COR-L47 (cell line): Measurements from ENCODE around the gene KCNG4.
A peak's percentile ranks its signal among the peaks of the same experiment; 100 is the strongest.

Experiments
- DNase-seq: peaks from one replicate; lab custom pipeline; 2025; lab: John Stamatoyannopoulos, UW

KCNG4 gene

GRCh38 chr16:84239909-84240308, at the start of gene KCNG4:
KCNG4 (minus strand) TSS chr16:84240012; CDS start chr16:84237485, 2,527 bp downstream.
- no peak for DNase-seq

DNA sequence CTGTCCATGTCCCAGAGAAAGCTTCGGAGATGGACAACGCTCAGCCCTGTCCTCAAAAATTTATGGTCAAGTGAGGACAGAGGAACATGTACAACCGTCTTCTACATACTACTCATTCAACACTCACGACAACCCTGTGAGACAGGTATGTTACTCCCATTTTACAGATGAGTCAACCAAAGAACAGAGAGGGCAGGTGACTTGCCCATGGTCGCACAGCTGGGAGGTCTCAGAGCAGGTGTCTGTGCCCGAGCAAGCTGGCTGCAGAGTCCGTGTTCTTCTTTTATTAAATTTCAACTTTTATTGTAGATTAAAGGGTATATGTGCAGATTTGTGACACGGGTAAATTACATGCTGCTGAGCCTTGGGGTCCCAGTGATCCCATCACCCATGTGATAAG, 49.1 kb upstream of the KCNG4 start:
- DNase-seq: no peak

GRCh38 chr16:84286578-84287240, 46.9 kb upstream of the KCNG4 start:
- DNase-seq: no peak

- DNase-seq: no peak
Measured at GRCh38 chr16:84284154-84284722, 44.4 kb upstream of the KCNG4 start.

DNA sequence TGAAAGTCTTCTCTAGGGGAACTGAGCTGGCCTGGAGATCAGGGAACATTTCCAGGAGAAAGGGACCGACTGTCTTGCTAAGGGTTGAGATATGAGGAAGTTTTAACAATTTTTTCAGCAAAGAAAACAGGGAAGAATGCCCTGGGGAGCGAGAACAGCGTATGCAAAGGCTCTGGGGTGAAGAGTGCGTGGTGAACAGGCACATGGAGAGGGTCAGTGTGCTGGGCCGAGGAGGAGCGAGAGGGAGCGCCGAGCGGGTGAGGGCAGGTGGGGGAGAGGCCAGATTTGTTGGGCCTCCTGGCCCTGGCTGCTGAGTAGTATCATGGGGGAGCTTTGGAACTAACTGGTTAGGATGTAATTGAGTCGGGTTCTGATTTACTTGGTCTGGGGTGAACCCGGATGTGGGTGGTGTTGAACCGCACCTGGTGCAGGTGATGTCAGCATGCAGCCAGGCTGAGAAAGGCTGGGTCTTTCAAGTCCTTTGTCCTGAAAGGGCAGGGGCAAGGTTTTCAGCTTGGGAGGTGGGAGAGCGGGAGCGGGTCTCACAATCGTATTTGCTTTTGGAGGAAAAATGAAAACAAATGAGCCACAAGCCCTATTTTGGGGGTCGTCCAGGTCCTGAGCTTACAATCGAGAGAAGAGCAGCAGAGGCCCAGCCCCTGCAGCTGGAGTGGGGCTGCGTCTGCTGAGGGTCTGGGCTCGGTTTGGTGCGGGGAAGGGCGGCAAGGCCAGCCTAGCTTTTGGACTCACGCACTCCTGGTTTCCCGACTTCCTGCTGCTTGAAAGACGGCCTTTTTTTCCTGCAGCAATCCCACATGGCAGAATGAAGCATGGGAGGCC, 43.7 kb upstream of the KCNG4 start:
- no peak for DNase-seq

DNA sequence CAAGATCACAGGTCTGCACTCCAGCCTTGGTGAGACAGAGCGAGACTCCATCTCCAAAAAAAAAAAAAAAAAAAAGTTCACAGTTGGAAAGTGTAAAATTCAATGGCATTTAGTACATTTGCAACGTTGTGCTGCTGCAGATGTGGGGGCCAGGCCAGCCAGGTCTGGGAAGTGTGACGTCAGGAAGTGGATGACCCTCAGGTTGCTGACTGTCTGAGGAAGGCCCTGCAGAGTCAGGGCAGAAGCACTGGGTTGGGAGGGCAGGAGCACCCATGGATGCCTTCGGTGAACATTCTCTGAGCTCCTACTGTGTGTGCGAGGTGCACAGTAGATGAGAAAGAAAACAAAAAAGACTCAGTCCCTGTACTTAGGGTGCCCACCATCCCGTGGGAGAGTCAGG, 42.7 kb upstream of the KCNG4 start:
- no peak for DNase-seq

- no peak for DNase-seq
Measured at GRCh38 chr16:84281074-84281473, 41.3 kb upstream of the KCNG4 start.

GRCh38 chr16:84279881-84280280, 40.1 kb upstream of the KCNG4 start:
- no peak for DNase-seq

- no peak for DNase-seq
Measured at GRCh38 chr16:84278968-84279367, 39.2 kb upstream of the KCNG4 start.

GRCh38 chr16:84278333-84278732, 38.5 kb upstream of the KCNG4 start:
- no peak for DNase-seq

DNA sequence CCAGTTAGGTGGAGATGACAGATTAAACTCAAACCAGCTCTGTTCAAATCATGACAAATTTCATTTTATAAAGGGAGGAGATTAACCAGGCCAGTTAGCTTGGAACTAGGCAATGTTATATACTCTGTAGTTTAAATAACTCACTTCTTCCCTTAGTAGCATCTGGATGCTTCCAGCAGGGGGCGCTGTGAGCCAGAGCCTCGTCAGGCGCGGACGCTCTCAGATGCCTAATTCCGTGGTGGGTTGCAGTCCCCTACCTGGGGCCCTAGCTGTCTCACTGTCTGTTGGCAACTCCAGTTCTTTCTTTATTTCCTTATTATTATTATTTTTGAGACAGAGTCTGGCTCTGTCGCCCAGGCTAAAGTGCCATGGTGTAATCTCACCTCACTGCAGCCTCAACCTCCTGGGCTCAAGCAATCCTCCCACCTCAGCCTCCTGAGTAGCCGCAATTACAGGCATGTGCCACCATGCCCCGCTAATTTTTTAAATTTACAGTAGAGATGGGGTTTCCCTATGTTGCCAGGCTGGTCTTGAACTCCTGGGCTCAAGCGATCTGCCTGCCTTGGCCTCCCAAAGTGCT, 37.5 kb upstream of the KCNG4 start:
- peak; percentile 36 for DNase-seq

- DNase-seq: no peak
Measured at GRCh38 chr16:84275585-84276151, 35.9 kb upstream of the KCNG4 start.

DNA sequence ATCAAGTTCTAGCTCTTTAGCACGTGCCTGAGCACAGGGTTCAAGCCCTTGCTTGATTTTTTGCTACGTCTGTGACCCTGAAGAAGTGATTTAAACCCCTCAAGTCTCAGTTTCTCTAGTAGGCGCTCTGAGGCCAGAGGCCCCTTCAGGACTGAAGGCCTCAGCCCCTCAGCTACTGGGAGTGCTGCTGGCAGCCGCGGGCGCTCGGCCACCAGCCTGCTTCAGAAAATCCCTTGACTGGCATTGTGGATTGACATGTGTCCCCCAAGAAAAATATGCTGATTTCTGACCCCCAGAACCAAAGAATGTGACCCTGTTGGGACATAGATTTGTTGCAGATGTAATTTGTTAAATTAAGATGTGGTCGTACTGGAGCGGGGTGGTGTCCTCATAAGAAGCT, 34.7 kb upstream of the KCNG4 start:
- no peak for DNase-seq

GRCh38 chr16:84272740-84273320, 33.0 kb upstream of the KCNG4 start:
- DNase-seq: no peak

DNA sequence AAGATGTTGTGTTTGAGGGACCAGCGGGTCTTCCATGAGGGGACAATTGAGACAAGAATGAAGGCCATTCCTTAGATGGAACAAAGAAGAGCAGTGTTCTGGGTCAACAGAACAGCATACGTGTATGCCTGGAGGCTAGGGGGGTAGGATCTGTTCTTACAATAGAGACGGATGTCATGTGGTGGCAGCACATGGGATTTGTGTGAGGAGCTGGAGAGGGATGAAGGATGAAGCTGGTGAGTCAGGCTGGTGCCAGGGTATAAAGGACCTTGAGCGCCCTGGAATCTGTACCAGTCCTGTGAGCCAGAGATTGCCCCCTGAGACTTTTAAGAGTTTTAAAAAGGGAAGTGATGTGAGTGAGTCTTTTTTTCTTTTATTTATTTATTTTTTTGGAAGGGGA, 32.1 kb upstream of the KCNG4 start:
- DNase-seq: no peak

GRCh38 chr16:84271037-84271436, 31.2 kb upstream of the KCNG4 start:
- DNase-seq: no peak

DNA sequence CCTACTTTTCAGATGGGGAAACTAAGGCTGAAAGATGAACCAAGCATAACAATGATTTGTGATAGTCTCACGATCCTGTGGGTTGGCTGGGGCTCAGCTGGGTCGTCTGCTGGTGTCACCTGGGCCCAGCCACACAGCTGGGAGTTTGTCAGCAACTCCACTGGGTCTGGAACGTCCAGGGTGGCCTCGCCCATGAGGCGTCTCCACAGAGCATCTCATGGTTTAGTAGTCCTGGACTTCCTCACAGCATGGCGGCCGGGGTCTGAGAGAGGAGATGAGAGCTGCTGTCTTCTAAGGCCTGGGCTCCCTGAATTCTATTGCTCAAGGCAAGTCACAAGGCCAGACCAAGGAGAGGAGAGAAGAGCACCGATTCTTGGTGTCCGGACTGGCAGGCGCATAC, 30.7 kb upstream of the KCNG4 start:
- DNase-seq: no peak

DNA sequence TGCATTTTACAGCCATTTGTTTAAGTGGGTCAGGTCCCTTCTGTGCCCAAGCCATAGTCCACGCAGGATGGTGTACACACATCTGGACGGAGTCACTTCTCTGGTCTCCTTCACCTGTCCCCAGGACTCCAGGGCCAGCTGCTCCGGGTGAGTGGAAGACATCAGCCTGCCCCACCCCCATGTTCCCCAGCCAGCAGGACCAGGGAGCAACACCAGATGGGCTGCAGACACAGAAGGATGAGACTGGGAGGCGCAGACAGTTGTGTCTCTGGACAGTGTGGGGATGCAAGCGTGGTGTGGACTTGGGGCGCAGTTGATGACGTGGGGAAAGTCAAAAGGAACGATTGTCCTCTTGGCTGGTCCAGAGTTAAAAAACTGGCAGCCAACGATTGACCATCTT, 30.3 kb upstream of the KCNG4 start:
- DNase-seq: no peak

DNA sequence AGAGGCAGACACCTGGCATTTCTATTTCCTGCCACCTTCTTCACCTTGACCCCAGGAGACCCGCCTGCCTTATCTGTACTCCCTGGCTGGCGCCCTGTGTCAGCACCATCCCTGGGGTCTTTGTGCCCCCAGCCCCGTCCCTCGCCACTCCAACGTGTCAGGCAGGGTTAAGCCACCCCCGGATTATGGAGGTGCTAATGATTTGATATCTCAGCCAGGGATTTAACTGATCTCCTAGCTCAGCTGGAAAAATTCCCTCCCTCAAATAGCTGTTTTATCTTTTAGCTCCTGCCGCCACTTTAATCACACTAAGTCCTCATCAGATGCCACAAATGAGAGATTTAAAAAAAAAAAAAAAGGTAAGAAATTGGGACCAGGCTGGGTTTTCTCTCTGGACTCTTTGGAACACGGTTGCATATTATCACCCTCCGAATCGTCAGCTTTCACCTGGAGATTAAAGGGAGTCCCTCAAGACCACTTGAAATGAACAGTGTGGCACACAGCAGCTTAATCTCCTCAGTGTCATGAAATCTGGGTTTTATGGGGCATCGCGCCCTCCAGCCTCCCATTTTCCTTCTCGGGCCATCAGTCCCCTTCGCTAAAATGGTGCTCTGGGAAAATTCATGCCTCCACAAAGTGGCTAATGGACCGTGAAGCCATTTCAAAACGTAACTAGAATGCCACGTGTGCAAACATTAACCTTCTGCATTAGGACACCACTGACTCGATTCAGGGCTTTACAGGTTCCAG, 28.7 kb upstream of the KCNG4 start:
- no peak for DNase-seq

DNA sequence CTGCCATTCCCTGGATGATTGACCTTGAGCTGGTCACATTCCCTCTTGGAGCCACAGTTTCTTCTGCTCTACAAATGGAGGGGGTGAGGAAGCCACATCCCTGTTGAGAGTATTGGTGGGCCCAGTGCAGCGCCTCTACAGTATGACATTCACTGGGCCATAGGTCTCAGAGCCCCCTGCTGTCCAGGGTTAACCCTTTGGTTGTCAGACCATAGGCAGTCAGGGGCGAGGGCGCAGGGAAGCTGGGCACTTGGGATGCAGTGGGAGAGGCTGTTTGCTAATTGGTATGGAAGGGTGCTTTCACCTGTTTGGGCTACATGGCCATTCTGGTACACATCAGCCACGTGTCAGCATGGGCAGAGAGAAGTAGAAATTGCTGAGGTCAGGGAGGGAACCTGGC, 27.6 kb upstream of the KCNG4 start:
- DNase-seq: no peak

DNA sequence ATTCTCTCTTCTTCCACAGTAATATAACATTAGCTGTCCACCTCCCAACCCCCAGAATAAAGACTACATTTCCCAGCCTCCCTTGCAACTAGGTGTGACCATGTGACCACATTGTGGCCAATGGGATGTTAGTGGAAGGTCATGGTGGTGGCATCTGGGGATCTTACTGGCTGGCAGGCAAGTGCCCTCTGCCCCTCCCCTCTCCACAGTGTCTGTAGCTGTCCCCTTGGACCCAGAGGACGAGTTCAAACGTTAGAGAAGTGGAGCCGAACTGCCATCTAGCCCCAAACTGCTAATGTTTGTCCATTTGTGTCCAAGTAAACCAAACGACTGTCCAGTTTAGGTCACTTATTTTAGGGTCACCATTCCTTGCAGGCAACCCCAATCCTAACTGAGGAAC, 26.6 kb upstream of the KCNG4 start:
- DNase-seq: no peak
